ENCODE data around the gene TTC24. TPM values are rescaled to one million over a fixed set of nuclear protein-coding genes. Genes with fewer than 3 reads are reported as not detected.

TTC24 gene
- total RNA-seq, 4 donors from 2014 or later: not detected

DNA sequence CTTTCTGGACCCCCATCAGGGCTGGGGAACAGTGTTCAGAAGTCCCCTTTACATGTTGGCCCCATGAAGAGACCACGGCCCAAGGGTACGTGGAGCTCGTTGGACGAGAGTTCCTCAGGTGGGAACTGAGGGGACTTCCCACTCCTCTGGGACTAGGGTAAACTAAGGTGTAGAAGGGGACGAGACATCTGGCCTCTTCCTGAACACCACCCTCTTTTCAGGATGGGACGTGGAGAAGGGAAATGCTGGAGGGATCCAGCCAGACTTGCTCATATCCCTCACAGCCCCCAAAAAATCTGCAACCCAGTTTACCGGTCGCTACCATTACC lies 14.1 kb downstream of the TTC24 start:
- H3K4me3 ChIP-seq: no peak overlapping the region
- TF ChIP-seq, protein P1, sequence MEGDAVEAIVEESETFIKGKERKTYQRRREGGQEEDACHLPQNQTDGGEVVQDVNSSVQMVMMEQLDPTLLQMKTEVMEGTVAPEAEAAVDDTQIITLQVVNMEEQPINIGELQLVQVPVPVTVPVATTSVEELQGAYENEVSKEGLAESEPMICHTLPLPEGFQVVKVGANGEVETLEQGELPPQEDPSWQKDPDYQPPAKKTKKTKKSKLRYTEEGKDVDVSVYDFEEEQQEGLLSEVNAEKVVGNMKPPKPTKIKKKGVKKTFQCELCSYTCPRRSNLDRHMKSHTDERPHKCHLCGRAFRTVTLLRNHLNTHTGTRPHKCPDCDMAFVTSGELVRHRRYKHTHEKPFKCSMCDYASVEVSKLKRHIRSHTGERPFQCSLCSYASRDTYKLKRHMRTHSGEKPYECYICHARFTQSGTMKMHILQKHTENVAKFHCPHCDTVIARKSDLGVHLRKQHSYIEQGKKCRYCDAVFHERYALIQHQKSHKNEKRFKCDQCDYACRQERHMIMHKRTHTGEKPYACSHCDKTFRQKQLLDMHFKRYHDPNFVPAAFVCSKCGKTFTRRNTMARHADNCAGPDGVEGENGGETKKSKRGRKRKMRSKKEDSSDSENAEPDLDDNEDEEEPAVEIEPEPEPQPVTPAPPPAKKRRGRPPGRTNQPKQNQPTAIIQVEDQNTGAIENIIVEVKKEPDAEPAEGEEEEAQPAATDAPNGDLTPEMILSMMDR (IDR thresholded peaks at IDR 0.05): no peak
- TF ChIP-seq POLR2AphosphoS5 (IDR thresholded peaks at IDR 0.05) (no peak), EP300 (IDR thresholded peaks at IDR 0.05; ENCODE audit: low read depth) (no peak)
- in situ Hi-C loops (cut with MboI; ENCODE audit: low pct_ligation_motif_present in 1 of 4, low pct_unique_long_range_greater_than_20kb in 1 of 4, low sequenced_read_pairs in 3 of 4): no loop called here
- H3K36me3 ChIP-seq: peaks cover 0 to 9% (median 0%) of the 10 kb centered on the region in 4 donors
- no peaks in the 10 kb centered on the region for H3K27me3 ChIP-seq
- H3K9me3 ChIP-seq: no peaks in the 10 kb centered on the region
- peaks cover 9 to 14% (median 11%) of the 10 kb centered on the region in 4 donors for H3K4me1 ChIP-seq
- DNase-seq: no peak
- H3K27ac ChIP-seq: no peak overlapping the region
- WGBS, 2 donors (ENCODE audit: low coverage in 1 of 2): 89% methylated on average over 8 of the region's 8 CpGs; no CpG with 5 or more reads in 1 of the 2 donors
- intact Hi-C loops (cut with DNase I; ENCODE audit: low total_unique reads): no loop called here

DNA sequence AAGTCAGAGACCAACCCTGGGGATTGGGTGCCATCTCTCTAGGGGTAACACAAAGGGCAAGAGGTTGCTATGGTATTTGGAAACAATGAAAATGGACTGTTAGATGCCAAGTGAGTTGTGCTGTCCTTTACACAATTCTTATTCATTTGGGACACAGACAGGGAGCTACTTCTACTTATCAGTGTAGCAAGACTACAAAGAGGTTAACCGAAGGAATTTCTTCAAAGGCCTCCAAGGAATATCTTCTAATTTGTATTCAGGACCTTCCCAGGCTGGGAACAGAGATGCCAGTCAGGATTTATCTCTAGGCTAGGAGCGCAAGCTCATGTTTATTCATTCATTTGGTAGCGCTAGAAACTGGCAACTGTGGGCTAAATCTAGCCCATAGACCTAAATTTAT lies 14.7 kb downstream of the TTC24 start:
- intact Hi-C loops (cut with DNase I; ENCODE audit: low total_unique reads): no loop called here

DNA sequence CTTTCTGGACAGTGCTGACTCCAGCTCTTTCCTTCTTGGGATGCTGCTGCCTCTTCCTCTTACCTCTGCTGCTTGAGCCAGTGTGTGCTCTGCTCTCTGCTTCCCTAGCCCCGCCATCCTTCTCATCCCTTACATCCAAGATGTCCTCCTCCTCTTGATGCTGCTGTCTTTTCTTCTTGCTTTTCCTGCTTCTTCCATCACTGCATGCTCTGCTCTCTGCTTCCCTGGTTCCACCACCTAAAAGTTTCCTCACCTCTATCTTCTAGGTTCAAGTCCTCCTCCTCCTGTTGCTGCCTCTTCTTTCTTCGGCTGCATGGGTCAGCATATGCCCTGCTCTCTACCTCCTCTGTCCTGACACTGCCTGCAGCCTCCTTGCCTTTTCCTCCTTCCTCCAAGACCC lies 15.5 kb downstream of the TTC24 start:
- Histone ChIP-seq H3K9me3 (no peaks in the 10 kb centered on the region), H3K27me3 (no peaks in the 10 kb centered on the region), H3K27ac (no peak overlapping the region), H3K4me1 (peaks cover 9 to 17% (median 12%) of the 10 kb centered on the region in 4 donors), H3K36me3 (peaks cover 0 to 9% (median 0%) of the 10 kb centered on the region in 4 donors), H3K4me3 (no peak overlapping the region)
- TF ChIP-seq POLR2A (IDR thresholded peaks at IDR 0.05) (no peak), EP300 (IDR thresholded peaks at IDR 0.05; ENCODE audit: low read depth) (no peak), POLR2AphosphoS5 (IDR thresholded peaks at IDR 0.05) (no peak)
- TF ChIP-seq, protein P1 (IDR thresholded peaks at IDR 0.05): no peak
- DNase-seq: no peak
- in situ Hi-C loops (cut with MboI; ENCODE audit: low pct_ligation_motif_present in 1 of 4, low pct_unique_long_range_greater_than_20kb in 1 of 4, low sequenced_read_pairs in 3 of 4) (no loop called here), intact Hi-C loops (cut with DNase I; ENCODE audit: low total_unique reads) (no loop called here)
- WGBS, 2 donors (ENCODE audit: low coverage in 1 of 2): 91 to 94% methylated on average over 2 of the region's 2 CpGs

More for the DNA sequence above, 14.7 kb downstream of the TTC24 start:
- 91 to 100% methylated on average over 1 to 3 of the region's 3 CpGs for WGBS, 2 donors (ENCODE audit: low coverage in 1 of 2)
- Histone ChIP-seq H3K9me3 (no peaks in the 10 kb centered on the region), H3K4me3 (no peak overlapping the region), H3K4me1 (peaks cover 9 to 14% (median 11%) of the 10 kb centered on the region in 4 donors), H3K36me3 (peaks cover 0 to 9% (median 0%) of the 10 kb centered on the region in 4 donors), H3K27ac (no peak overlapping the region), H3K27me3 (no peaks in the 10 kb centered on the region)
- in situ Hi-C loops (cut with MboI; ENCODE audit: low pct_ligation_motif_present in 1 of 4, low pct_unique_long_range_greater_than_20kb in 1 of 4, low sequenced_read_pairs in 3 of 4): no loop called here
- TF ChIP-seq POLR2A (IDR thresholded peaks at IDR 0.05): no peak
- TF ChIP-seq, protein P1 (IDR thresholded peaks at IDR 0.05): no peak
- no peak for TF ChIP-seq POLR2AphosphoS5 (IDR thresholded peaks at IDR 0.05)
- TF ChIP-seq EP300 (IDR thresholded peaks at IDR 0.05; ENCODE audit: low read depth): no peak
- no peak for DNase-seq

DNA sequence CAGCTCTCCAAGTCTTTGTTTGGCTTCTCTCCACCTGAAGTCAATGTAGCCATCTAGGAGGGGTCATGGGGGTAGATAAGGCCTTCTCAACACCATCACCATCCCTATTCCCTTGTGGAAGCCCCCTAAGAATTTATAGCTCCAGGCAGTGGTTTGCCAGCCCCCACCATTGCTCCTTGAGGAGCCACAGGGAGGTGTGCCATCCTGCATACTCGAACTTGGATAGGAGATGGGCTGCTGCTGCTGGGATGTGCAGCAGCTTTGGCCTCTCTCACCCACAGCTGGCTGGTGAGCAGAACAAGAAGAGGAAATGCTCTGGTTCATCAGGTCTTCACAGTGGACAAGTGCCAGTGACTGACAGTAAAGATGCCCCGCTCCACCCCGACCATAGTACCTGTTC lies 16.9 kb downstream of the TTC24 start:
- DNase-seq: no peak
- peaks cover 0 to 9% (median 0%) of the 10 kb centered on the region in 4 donors for H3K36me3 ChIP-seq
- no peak overlapping the region for H3K4me3 ChIP-seq
- in situ Hi-C loops (cut with MboI; ENCODE audit: low pct_ligation_motif_present in 1 of 4, low pct_unique_long_range_greater_than_20kb in 1 of 4, low sequenced_read_pairs in 3 of 4) (no loop called here), intact Hi-C loops (cut with DNase I; ENCODE audit: low total_unique reads) (no loop called here)
- H3K27me3 ChIP-seq: no peaks in the 10 kb centered on the region
- no peak for TF ChIP-seq POLR2A (IDR thresholded peaks at IDR 0.05)
- H3K9me3 ChIP-seq: no peaks in the 10 kb centered on the region
- H3K4me1 ChIP-seq: peaks cover 10 to 19% (median 17%) of the 10 kb centered on the region in 4 donors
- H3K27ac ChIP-seq: no peak overlapping the region
- WGBS, 2 donors (ENCODE audit: low coverage in 1 of 2): 76% methylated on average over 3 of the region's 3 CpGs; no CpG with 5 or more reads in 1 of the 2 donors

DNA sequence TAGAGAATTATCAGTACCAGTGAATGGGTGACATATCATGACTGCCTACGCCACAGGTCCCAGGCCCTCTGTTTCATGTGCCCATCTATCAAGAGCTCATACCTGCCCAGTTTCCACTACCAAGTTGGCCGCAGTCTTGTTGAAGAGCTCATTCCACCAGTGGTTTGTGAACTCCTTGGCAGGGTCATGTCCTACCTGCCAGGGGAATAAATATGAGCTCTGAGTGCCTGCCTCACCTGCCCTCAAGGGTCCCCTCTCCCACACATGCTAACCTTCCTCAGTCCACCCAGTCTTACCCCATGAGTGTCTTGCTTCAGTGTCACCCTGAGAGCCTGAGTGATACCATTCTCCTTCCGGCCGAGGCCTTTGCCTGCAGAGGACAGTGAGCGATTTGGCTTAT lies 18.6 kb downstream of the TTC24 start:
- Histone ChIP-seq H3K36me3 (peaks cover 0 to 9% (median 0%) of the 10 kb centered on the region in 4 donors), H3K27ac (no peak overlapping the region), H3K4me3 (no peak overlapping the region), H3K9me3 (no peaks in the 10 kb centered on the region), H3K27me3 (no peaks in the 10 kb centered on the region), H3K4me1 (peaks cover 9 to 20% (median 17%) of the 10 kb centered on the region in 4 donors)
- in situ Hi-C loops (cut with MboI; ENCODE audit: low pct_ligation_motif_present in 1 of 4, low pct_unique_long_range_greater_than_20kb in 1 of 4, low sequenced_read_pairs in 3 of 4) (no loop called here), intact Hi-C loops (cut with DNase I; ENCODE audit: low total_unique reads) (no loop called here)
- DNase-seq: no peak
- 93% methylated on average over 5 of the region's 5 CpGs; no CpG with 5 or more reads in 1 of the 2 donors for WGBS, 2 donors (ENCODE audit: low coverage in 1 of 2)
- TF ChIP-seq, protein P1 (IDR thresholded peaks at IDR 0.05): no peak
- TF ChIP-seq EP300 (IDR thresholded peaks at IDR 0.05; ENCODE audit: low read depth) (no peak), POLR2AphosphoS5 (IDR thresholded peaks at IDR 0.05) (no peak), POLR2A (IDR thresholded peaks at IDR 0.05) (no peak)
